Activated CD4-positive, alpha-beta T cell treated with anti-CD3 and anti-CD28 coated beads, Interleukin-2, amount 10 ng/mL, durations not matched to agents 24 days and 14 days (primary cell): ENCODE measurements around the gene NELFCD. TPM values are rescaled to one million over a fixed set of nuclear protein-coding genes. Genes with fewer than 3 reads are reported as not detected.

Source experiments
- DNase-seq: peaks from one replicate; pipeline ENCODE4 v3.0.0; 2022
- H3K27ac Mint-ChIP-seq: one replicate; pipeline ENCODE4 v1.8.0; 2022; ENCODE audit warnings: mild to moderate bottlenecking, mixed read lengths
- H3K27me3 Mint-ChIP-seq: one replicate; pipeline ENCODE4 v1.8.0; 2022; ENCODE audit warnings: mixed read lengths
- H3K36me3 Mint-ChIP-seq: one replicate; pipeline ENCODE4 v1.8.0; 2022; ENCODE audit warnings: low read depth, mild to moderate bottlenecking, mixed read lengths
- H3K4me1 Mint-ChIP-seq: one replicate; pipeline ENCODE4 v1.8.0; 2021; ENCODE audit warnings: mixed read lengths
- H3K4me3 Mint-ChIP-seq: one replicate; pipeline ENCODE4 v1.8.0; 2022; ENCODE audit warnings: mild to moderate bottlenecking, moderate library complexity, mixed read lengths
- H3K9me3 Mint-ChIP-seq: one replicate; pipeline ENCODE4 v1.8.0; 2021; ENCODE audit warnings: mixed read lengths
- intact Hi-C: fragments of 100-400 bp; cut with micrococcal nuclease; formaldehyde crosslinking; loops from one replicate; pipeline ENCODE4 v1.15.1; 2023
- total RNA-seq: library from RNA; stranded (reverse); gene quantifications from 2 replicates; pipeline ENCODE4 v1.2.3, GENCODE V29; 2022

NELFCD gene
- total RNA-seq, 1 donor from 2014 or later: 120 TPM

DNA sequence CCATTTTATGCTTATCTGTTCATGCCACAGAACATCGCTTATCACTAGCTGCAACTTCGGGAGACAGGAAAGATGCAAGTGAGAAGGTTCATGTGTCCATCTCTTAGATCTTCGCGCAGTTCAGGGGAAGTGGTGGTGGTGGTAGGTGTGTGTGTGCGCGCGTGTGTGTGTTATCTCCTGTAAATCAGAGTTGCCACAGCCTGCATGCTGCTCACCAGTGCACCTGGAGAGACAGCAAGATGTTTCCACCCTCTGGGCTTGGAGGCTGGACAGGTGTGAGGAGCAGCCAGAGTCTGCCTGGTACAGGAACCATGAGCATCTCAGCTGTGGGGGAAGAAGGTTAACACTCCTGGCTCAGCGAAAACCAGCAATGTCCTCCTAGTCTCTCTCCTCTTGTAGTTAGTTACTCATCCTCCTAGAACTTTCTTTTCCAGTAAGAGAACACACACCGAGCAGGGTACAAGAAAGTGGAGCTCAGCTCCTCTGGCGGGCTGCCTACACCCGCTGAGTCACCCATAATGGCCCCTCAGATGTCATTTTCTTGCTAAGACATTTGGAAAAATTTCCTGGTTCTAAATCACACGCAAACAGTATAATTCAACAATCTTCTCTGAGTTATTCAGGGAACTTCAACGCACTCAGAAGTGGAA lies 33.0 kb downstream of the NELFCD start:
- Mint-ChIP-seq H3K9me3 (no peaks in the 10 kb centered on the region), H3K4me1 (peaks cover 48% of the 10 kb centered on the region), H3K4me3 (no peak overlapping the region), H3K36me3 (no peaks in the 10 kb centered on the region), H3K27ac (peak overlapping the region; percentile 12), H3K27me3 (no peaks in the 10 kb centered on the region)
- intact Hi-C loops: no loop called here
- peak; percentile 75 for DNase-seq

DNA sequence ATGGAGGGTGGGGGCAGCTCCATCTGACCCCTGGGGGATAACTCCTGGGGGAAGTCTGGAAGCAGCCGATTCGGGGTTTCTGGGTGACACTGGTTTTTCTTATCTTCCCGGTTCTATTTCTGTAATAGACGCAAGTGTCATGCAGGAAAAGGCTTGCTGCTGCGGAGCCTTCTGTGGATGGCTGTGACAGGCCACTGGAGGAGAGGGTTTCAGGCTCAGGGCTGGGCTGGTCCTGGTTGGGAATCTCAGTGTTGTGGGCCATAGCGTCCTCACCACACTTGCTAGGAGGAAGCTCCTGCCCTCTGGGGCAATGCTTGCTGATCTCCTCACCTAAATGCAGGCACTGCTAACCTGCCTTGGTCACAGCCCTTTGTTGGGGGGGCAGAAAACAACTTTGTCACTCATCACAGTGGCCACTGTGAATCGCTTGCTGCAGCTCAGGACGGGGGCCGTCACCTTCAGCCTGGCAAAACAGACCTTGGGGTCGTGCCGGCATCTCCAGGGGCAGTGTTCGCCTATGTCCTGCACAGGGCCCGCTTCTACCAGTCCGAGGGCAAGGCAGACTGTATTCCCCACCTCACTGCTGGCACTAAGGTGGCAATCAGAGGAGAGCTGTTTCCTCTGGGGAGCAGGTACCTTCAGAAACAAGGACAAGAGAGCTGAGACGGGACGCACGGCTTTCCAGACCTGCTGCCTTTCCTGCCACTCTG lies 33.8 kb downstream of the NELFCD start:
- H3K9me3 Mint-ChIP-seq: no peaks in the 10 kb centered on the region
- DNase-seq: no peak
- no peaks in the 10 kb centered on the region for H3K27me3 Mint-ChIP-seq
- peaks cover 46% of the 10 kb centered on the region for H3K4me1 Mint-ChIP-seq
- no peak overlapping the region for H3K27ac Mint-ChIP-seq
- H3K36me3 Mint-ChIP-seq: no peaks in the 10 kb centered on the region
- no peak overlapping the region for H3K4me3 Mint-ChIP-seq
- intact Hi-C loops: no loop called here

DNA sequence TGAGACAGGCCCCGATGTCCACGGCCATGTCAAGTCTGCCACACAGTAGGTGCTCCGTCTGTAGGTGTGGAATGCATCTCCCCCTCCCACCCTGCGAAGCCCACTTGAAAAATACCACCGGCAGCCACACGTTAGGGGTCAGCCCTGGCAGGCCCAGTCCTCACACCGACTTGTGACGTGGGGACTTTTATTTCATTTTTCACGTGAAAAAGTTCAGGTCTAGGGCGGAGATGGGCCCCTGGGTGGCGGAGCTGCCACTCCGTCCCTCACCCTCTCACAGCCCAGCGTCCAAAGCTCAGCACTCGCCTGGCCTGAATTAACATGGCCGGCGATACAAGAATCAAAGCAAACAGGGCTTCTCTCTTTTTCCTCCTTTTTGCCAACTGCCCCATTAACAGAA lies 34.4 kb downstream of the NELFCD start:
- DNase-seq: no peak
- H3K4me3 Mint-ChIP-seq: no peak overlapping the region
- no peaks in the 10 kb centered on the region for H3K36me3 Mint-ChIP-seq
- H3K27me3 Mint-ChIP-seq: no peaks in the 10 kb centered on the region
- H3K4me1 Mint-ChIP-seq: peaks cover 44% of the 10 kb centered on the region
- no peak overlapping the region for H3K27ac Mint-ChIP-seq
- H3K9me3 Mint-ChIP-seq: no peaks in the 10 kb centered on the region
- intact Hi-C loops: no loop called here

DNA sequence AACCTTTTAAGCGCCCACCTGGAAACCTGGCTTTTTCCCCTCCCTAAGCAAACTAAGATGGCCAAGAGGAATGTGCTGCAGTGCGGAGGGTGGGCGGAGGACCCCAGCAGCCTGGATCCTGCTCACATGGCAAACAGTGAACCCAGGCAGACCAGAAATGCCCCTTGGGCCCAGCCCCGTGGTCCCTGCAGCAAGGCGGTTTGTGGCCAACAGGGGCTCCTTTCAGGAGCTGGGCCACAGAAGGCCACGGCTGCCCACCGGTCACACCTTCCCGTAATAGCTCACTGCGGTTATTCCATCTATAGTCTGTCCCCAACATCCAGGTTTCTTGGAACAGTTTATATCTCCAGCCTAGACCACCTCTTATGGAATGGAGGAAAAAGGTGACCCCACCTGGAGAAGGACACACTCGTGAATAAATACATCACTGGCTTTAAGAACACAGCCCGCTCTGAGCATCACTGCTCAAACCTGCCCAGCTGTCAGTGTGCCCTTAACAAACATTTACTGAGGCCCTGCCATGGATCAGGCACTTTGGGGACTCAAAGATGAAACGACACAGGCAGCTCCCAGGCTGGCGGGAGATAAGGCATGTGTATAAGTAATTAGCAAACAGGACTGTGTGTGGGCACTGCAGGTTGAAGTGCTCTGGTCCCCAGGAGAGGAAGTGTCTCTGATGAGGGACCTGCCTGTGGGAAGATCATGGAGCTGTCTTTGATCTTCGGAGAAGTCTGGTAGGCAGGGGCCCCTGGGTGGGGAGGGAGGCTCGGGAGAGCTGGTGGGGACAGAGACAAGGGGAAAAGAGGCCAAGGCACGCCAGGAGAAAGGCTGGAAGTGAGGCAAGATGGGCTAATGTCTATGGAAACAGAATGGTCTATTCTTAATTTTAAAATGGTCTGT lies 35.0 kb downstream of the NELFCD start:
- Mint-ChIP-seq H3K27ac (peak overlapping the region; percentile 36), H3K36me3 (no peaks in the 10 kb centered on the region), H3K4me3 (no peak overlapping the region), H3K27me3 (no peaks in the 10 kb centered on the region), H3K4me1 (peaks cover 44% of the 10 kb centered on the region), H3K9me3 (no peaks in the 10 kb centered on the region)
- intact Hi-C loops: no loop called here
- no peak for DNase-seq

DNA sequence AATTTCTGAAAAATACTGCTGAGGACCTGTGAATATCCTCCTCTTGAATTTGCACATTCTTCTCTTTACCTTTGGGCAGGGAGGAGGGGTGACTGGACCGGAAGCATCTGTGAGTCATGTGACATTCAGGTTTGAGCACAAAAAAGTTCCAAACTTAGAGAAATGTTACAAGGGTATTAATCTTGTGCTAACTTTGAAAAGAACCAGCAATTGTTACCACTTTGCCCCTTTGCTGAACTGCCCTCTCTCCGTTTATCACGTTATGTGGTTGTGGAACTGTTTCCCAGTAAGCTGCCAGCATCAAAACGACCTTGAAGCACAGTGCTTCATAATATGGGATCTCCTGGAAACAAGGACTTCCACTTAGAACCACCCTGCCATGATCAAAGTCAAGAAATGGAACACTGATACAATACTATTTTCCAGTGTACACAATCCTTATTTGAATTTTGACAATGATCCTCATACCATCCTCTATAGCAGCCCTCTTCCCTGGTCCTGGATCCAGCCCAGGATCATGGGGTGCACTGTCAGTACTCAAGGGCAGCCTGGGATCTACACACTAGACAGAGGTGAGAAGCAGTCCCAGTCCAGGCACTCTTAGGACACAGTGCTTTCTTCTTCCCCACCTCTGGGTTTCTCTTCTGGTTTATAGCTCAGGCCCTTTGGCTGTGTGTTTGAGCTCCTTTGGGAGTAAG lies 35.9 kb downstream of the NELFCD start:
- Mint-ChIP-seq H3K4me1 (peaks cover 36% of the 10 kb centered on the region), H3K27ac (peak overlapping the region; percentile 11), H3K27me3 (no peaks in the 10 kb centered on the region), H3K9me3 (no peaks in the 10 kb centered on the region), H3K36me3 (no peaks in the 10 kb centered on the region), H3K4me3 (no peak overlapping the region)
- intact Hi-C loops: no loop called here
- DNase-seq: no peak

DNA sequence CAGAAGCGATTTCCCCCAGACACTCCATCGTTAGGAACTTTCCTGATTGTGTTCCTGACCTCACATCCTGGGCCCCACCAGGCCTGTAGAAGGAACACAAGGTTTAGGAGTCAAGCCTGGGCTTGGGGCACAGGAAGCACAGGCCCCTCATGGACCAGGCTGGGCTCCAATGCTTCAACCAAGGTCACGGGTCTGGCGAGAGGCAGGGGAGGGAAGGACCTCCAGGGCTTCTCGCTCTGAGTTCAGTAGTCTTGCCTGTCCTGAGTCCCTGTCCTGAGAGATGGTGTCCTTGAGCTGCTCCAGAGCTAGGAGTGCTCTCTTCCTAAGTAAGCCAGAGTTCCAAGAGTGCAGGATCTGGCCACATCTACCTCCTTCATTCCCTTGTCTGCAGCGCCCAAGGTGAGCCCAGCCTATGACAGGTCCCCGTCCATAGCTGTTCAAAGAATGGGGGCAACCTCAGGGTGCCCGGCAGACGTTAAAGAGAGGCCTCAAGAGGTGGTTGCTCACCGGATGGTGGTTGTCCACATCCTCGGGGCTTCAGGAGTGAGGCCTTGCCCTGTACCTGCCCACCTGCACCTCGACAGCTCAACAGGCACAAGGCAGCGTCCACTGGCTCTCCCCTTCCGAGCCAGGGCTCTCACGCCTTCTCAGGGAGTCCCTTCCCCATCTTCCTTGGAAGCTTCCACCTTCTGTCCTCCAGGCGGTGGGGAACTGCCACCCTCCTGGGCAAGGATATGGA lies 36.6 kb downstream of the NELFCD start:
- intact Hi-C loops: no loop called here
- H3K4me1 Mint-ChIP-seq: peaks cover 32% of the 10 kb centered on the region
- H3K27me3 Mint-ChIP-seq: no peaks in the 10 kb centered on the region
- no peaks in the 10 kb centered on the region for H3K9me3 Mint-ChIP-seq
- H3K4me3 Mint-ChIP-seq: no peak overlapping the region
- peaks cover 5% of the 10 kb centered on the region for H3K36me3 Mint-ChIP-seq
- DNase-seq: no peak
- H3K27ac Mint-ChIP-seq: peak overlapping the region; percentile 13

DNA sequence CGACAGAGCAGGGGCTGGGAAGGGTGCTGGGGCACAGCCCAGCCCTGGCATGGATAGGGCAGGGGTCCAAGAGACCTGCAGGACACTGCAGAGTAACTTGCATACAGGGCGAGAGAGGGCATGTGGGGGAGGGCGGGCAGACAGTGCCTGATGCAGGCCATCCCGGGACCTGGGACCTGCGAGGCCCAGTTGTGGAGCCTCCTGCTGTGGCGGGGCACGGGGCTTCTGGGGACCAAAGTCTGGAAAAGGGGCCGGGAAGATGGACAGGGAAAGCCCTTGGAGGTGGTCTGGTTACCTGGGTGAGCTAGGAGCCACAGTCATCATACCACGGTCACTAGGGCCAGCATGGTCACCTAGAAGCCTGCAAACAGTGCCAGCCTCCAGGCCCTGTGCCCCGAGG lies 37.8 kb downstream of the NELFCD start:
- Mint-ChIP-seq H3K9me3 (no peaks in the 10 kb centered on the region), H3K27ac (no peak overlapping the region), H3K4me3 (no peak overlapping the region), H3K27me3 (no peaks in the 10 kb centered on the region), H3K36me3 (peaks cover 14% of the 10 kb centered on the region), H3K4me1 (peaks cover 24% of the 10 kb centered on the region)
- no peak for DNase-seq
- intact Hi-C loops: no loop called here

DNA sequence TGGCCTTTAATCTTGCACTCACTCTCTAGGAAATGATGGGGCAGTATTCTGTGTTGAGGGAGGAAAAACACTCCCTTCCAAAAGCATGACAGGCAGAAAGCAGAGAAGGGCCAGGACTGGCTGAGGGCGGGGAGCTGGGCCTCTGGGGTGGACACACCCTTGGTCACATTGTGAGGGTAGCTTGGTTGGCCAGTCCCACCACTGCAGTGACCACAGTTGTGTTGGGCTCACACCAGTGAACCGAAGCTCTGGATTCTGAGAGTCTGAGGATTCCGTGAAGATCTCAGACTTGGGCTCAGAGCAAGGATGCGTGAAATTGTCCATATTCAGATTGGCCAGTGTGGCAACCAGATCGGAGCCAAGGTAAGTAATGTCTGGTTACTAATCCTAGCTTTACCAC lies 38.2 kb downstream of the NELFCD start, which contains the start of gene TUBB1:
Gene TUBB1 (plus strand): TSS at position 213 of the 400 bp plus-strand sequence. CDS start 94 bp downstream, at position 307.
- no peak within 1 kb of the TSS for H3K27ac Mint-ChIP-seq
- no peak for DNase-seq
- H3K9me3 Mint-ChIP-seq: no peaks in the 10 kb centered on the region
- H3K27me3 Mint-ChIP-seq: no peaks in the 10 kb centered on the region
- no peak within 1 kb of the TSS for H3K4me3 Mint-ChIP-seq
- peaks cover 20% of the 10 kb centered on the region for H3K4me1 Mint-ChIP-seq
- H3K36me3 Mint-ChIP-seq: peaks cover 17% of the 10 kb centered on the region
- intact Hi-C loops: no loop called here

DNA sequence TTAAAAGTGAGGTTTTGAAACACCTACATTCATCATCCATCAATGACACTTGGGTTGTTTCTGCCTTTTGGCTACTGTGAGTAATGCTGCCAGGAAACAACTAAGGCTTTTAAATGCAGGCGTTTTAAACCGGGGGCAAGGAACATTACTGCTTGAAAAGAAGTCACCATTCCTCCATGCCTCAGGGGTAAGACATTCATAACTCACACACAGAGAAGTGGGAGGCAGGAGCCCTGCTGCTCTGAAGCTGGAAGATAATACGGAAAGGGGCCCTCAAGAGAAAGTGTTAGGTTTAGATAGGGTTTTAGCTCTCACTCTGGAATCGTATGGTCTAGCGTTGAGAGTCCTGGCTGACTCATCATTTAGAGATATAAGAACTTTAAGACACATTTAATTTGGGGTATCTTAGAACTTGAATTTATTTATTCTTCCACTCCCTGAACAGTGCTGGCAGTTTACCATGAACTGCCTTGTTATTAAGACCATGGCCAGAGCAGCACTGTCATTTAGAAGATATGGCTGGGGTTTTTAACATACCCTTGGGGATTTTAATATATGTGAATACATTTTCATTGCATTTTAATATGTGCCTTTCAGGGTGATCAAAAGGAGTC lies 40.0 kb downstream of the NELFCD start:
- no peak for DNase-seq
- no peaks in the 10 kb centered on the region for H3K9me3 Mint-ChIP-seq
- H3K4me1 Mint-ChIP-seq: peaks cover 19% of the 10 kb centered on the region
- intact Hi-C loops: no loop called here
- H3K27ac Mint-ChIP-seq: no peak overlapping the region
- no peak overlapping the region for H3K4me3 Mint-ChIP-seq
- H3K27me3 Mint-ChIP-seq: no peaks in the 10 kb centered on the region
- H3K36me3 Mint-ChIP-seq: peaks cover 31% of the 10 kb centered on the region

DNA sequence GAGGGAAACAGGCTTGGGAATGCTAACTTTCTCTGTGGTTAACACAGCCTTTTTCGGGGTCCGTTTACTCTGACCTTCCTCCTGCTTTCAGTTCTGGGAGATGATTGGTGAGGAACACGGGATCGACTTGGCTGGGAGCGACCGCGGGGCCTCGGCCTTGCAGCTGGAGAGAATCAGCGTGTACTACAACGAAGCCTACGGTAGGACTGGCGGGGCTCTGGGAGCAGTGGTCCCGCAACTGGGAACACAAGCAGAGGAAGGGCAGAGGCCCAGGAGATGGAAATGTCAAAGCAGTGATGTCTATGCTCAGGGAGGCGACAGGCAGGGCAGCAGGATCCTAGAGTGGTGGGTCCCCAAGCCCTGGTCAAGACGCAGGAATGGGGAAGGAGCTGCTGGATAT lies 41.7 kb downstream of the NELFCD start:
- Mint-ChIP-seq H3K9me3 (no peaks in the 10 kb centered on the region), H3K27ac (no peak overlapping the region), H3K4me1 (peaks cover 20% of the 10 kb centered on the region), H3K36me3 (peaks cover 46% of the 10 kb centered on the region), H3K27me3 (no peaks in the 10 kb centered on the region), H3K4me3 (no peak overlapping the region)
- no peak for DNase-seq
- intact Hi-C loops: no loop called here

DNA sequence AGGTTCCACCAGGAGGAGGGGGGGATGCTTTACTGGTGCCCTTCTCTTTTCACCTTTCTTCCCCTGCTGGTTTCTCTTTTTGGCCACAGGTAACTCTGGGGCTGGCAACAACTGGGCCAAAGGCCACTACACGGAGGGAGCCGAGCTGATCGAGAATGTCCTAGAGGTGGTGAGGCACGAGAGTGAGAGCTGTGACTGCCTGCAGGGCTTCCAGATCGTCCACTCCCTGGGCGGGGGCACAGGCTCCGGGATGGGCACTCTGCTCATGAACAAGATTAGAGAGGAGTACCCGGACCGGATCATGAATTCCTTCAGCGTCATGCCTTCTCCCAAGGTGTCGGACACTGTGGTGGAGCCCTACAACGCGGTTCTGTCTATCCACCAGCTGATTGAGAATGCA lies 42.6 kb downstream of the NELFCD start:
- no peak for DNase-seq
- Mint-ChIP-seq H3K27ac (no peak overlapping the region), H3K36me3 (peaks cover 52% of the 10 kb centered on the region), H3K9me3 (no peaks in the 10 kb centered on the region), H3K4me1 (peaks cover 26% of the 10 kb centered on the region), H3K4me3 (no peak overlapping the region), H3K27me3 (no peaks in the 10 kb centered on the region)
- intact Hi-C loops: no loop called here

DNA sequence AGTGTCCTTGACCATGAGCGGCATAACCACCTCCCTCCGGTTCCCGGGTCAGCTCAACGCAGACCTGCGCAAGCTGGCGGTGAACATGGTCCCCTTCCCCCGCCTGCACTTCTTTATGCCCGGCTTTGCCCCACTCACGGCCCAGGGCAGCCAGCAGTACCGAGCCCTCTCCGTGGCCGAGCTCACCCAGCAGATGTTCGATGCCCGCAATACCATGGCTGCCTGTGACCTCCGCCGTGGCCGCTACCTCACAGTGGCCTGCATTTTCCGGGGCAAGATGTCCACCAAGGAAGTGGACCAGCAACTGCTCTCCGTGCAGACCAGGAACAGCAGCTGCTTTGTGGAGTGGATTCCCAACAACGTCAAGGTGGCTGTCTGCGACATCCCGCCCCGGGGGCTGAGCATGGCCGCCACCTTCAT lies 43.1 kb downstream of the NELFCD start:
- Mint-ChIP-seq H3K27ac (no peak overlapping the region), H3K4me1 (peaks cover 31% of the 10 kb centered on the region), H3K4me3 (no peak overlapping the region), H3K36me3 (peaks cover 57% of the 10 kb centered on the region), H3K27me3 (no peaks in the 10 kb centered on the region), H3K9me3 (no peaks in the 10 kb centered on the region)
- DNase-seq: no peak
- intact Hi-C loops: no loop called here

DNA sequence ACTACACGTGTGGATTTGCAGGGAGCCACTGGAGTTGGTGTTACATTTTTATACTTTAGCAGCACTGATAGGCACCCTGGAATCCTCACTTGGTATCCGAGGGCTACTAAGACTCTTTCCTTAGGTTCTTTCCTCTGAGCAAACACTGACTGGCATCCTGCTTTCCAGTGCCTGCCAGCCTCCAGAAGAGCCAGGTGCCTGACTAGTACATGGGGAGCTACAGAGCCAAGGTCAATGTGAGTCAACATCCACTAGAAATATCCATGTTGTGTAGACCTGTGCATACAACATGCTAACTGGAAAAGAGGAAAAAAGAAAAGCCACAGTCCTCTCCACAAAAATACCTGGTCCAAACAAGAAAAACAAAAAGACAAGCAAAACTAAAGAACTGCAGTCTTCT lies 44.0 kb downstream of the NELFCD start:
- H3K27me3 Mint-ChIP-seq: no peaks in the 10 kb centered on the region
- H3K27ac Mint-ChIP-seq: no peak overlapping the region
- H3K9me3 Mint-ChIP-seq: no peaks in the 10 kb centered on the region
- peaks cover 38% of the 10 kb centered on the region for H3K4me1 Mint-ChIP-seq
- DNase-seq: no peak
- no peak overlapping the region for H3K4me3 Mint-ChIP-seq
- H3K36me3 Mint-ChIP-seq: peaks cover 66% of the 10 kb centered on the region
- intact Hi-C loops: no loop called here
